ENCODE results near the gene IL22. TPM values are rescaled to one million over a fixed set of nuclear protein-coding genes. Genes with fewer than 3 reads are reported as not detected.

IL22 gene
- total RNA-seq, 1 experiment from 2014 or later = not detected

GRCh38 chr12:68270358-68270757 is 17.0 kb upstream of the IL22 start:
- ChIA-PET RAD21 (ENCODE audit: low non-redundant PET in 1 of 2, low total read pairs in 2 of 2, uncharacterized antibody in 2 of 2, unreplicated experiment in 2 of 2) (no interaction called here), POLR2A (no interaction called here), CTCF (no interaction called here)
- H3K27ac ChIP-seq (ENCODE audit: low read depth, low read length) = no peak overlapping the region
- DNase-seq (ENCODE audit: low read depth, low spot score) (no peak), ATAC-seq (no peak)
- intact Hi-C loops (cut with micrococcal nuclease) = no loop called here
- H3K9me3 ChIP-seq (ENCODE audit: control insufficient read depth in 1 of 2, insufficient read depth in 1 of 2, low read depth in 1 of 2, low read length in 2 of 2) = no peaks in the 10 kb centered on the region
- no peak overlapping the region for H2AFZ ChIP-seq (ENCODE audit: low read depth, low read length, poor library complexity, severe bottlenecking)
- H4K20me1 ChIP-seq (ENCODE audit: insufficient read depth) = no peaks in the 10 kb centered on the region
- H3K4me1 ChIP-seq (ENCODE audit: control insufficient read depth in 1 of 2, insufficient read depth in 2 of 2, low read length in 2 of 2) = no peaks in the 10 kb centered on the region
- no peaks in the 10 kb centered on the region for H3K36me3 ChIP-seq (ENCODE audit: control insufficient read depth in 1 of 2, insufficient read depth in 2 of 2, low read length in 2 of 2)
- H3K9ac ChIP-seq (ENCODE audit: low read length) = no peak overlapping the region
- no peak overlapping the region for H3K4me2 ChIP-seq (ENCODE audit: low read length)
- H3K4me3 ChIP-seq (replicated peaks in 1 of 2; ENCODE audit: low read depth in 1 of 2, low read length in 2 of 2) = no peak overlapping the region
- no TSS peak for BruUV-seq (replicated peaks)
- no peaks in the 10 kb centered on the region for H3K79me2 ChIP-seq (ENCODE audit: insufficient read depth, low read length)
- no peak for TF ChIP-seq YY1 (IDR thresholded peaks at IDR 0.05; ENCODE audit: extremely low read depth, insufficient replicate concordance, low read depth, low read length)
- no peak for TF ChIP-seq SP1 (IDR thresholded peaks at IDR 0.05; ENCODE audit: low read depth)
- no peak for TF ChIP-seq MAX (IDR thresholded peaks at IDR 0.05)
- no peak for TF ChIP-seq EZH2phosphoT487 (IDR thresholded peaks at IDR 0.05; ENCODE audit: borderline replicate concordance)
- TF ChIP-seq TCF7L2 (IDR thresholded peaks at IDR 0.05; ENCODE audit: borderline replicate concordance, extremely low read depth, insufficient read depth, insufficient read length) = no peak
- H3K27me3 ChIP-seq (ENCODE audit: insufficient read depth, low read length) = no peaks in the 10 kb centered on the region
- H3K9me2 ChIP-seq (ENCODE audit: insufficient read depth) = peaks cover 2% of the 10 kb centered on the region; the same call in 1 of the 2 replicates

- CTCF ChIA-PET = no interaction called here
- no peaks in the 10 kb centered on the region for H3K9me3 ChIP-seq (ENCODE audit: control insufficient read depth in 1 of 2, insufficient read depth in 1 of 2, low read depth in 1 of 2, low read length in 2 of 2)
- no peak overlapping the region for H3K27ac ChIP-seq (ENCODE audit: low read depth, low read length)
- no peaks in the 10 kb centered on the region for H3K36me3 ChIP-seq (ENCODE audit: control insufficient read depth in 1 of 2, insufficient read depth in 2 of 2, low read length in 2 of 2)
- POLR2A ChIA-PET = no interaction called here
- H3K4me2 ChIP-seq (ENCODE audit: low read length) = no peak overlapping the region
- no peaks in the 10 kb centered on the region for H4K20me1 ChIP-seq (ENCODE audit: insufficient read depth)
- no peak for ATAC-seq
- H3K9ac ChIP-seq (ENCODE audit: low read length) = no peak overlapping the region
- no TSS peak for BruUV-seq (replicated peaks)
- no peak overlapping the region for H2AFZ ChIP-seq (ENCODE audit: low read depth, low read length, poor library complexity, severe bottlenecking)
- peaks cover 2% of the 10 kb centered on the region; the same call in 1 of the 2 replicates for H3K9me2 ChIP-seq (ENCODE audit: insufficient read depth)
- RAD21 ChIA-PET (ENCODE audit: low non-redundant PET in 1 of 2, low total read pairs in 2 of 2, uncharacterized antibody in 2 of 2, unreplicated experiment in 2 of 2) = no interaction called here
- TF ChIP-seq EGR1 (IDR thresholded peaks at IDR 0.05; ENCODE audit: low read depth) = no peak
- no peak for TF ChIP-seq ELF1 (IDR thresholded peaks at IDR 0.05; ENCODE audit: borderline replicate concordance, low read depth)
- no peak for TF ChIP-seq POLR2A (IDR thresholded peaks at IDR 0.05; ENCODE audit: borderline replicate concordance, extremely low read depth, insufficient read depth, insufficient read length)
- TF ChIP-seq ZFX (IDR thresholded peaks at IDR 0.05) = no peak
- TF ChIP-seq CEBPB (IDR thresholded peaks at IDR 0.05; ENCODE audit: low read depth) = no peak
- TF ChIP-seq ZNF274 (IDR thresholded peaks at IDR 0.05; ENCODE audit: low read depth, low read length) = no peak
- no peak for TF ChIP-seq TCF7L2 (IDR thresholded peaks at IDR 0.05; ENCODE audit: borderline replicate concordance, extremely low read depth, insufficient read depth, insufficient read length)
- TF ChIP-seq JUND (IDR thresholded peaks at IDR 0.05) = no peak
- no peak for TF ChIP-seq YY1 (IDR thresholded peaks at IDR 0.05; ENCODE audit: extremely low read depth, insufficient replicate concordance, low read depth, low read length)
- no peak for TF ChIP-seq EZH2 (IDR thresholded peaks at IDR 0.05)
- no peak for TF ChIP-seq EZH2phosphoT487 (IDR thresholded peaks at IDR 0.05; ENCODE audit: borderline replicate concordance)
- DNase-seq (ENCODE audit: low read depth, low spot score) = no peak
- no peaks in the 10 kb centered on the region for H3K4me1 ChIP-seq (ENCODE audit: control insufficient read depth in 1 of 2, insufficient read depth in 2 of 2, low read length in 2 of 2)
- no peaks in the 10 kb centered on the region for H3K79me2 ChIP-seq (ENCODE audit: insufficient read depth, low read length)
- H3K27me3 ChIP-seq (ENCODE audit: insufficient read depth, low read length) = no peaks in the 10 kb centered on the region
- no peak overlapping the region for H3K4me3 ChIP-seq (replicated peaks in 1 of 2; ENCODE audit: low read depth in 1 of 2, low read length in 2 of 2)
- intact Hi-C loops (cut with micrococcal nuclease) = no loop called here
Measured at GRCh38 chr12:68269779-68270178, 16.4 kb upstream of the IL22 start.
